ENCODE data around the gene ARL6IP6. TPM values are rescaled to one million over a fixed set of nuclear protein-coding genes. Genes with fewer than 3 reads are reported as not detected.
A peak's percentile ranks its signal among the peaks of the same experiment; 100 is the strongest.
"Not testable (repeated sequence)": the region's sequence is repeated elsewhere in the genome, so short reads cannot be mapped to it uniquely, and the experiment has no call there.

ARL6IP6 gene
- total RNA-seq, 2 donors from 2014 or later: 14.3 to 17.9 TPM

GRCh38 chr2:152737509-152737908, 19.1 kb downstream of the ARL6IP6 start:
- not testable (repeated sequence) for H3K27ac Mint-ChIP-seq; H3K4me1 Mint-ChIP-seq; H3K36me3 Mint-ChIP-seq (ENCODE audit: low read depth); DNase-seq; H3K27me3 Mint-ChIP-seq; ATAC-seq; H3K9me3 ChIP-seq (ENCODE audit: control insufficient read depth, low read length, poor library complexity, severe bottlenecking); H3K4me3 Mint-ChIP-seq

- ATAC-seq: no peak
- Mint-ChIP-seq H3K4me3 (no peak overlapping the region), H3K27me3 (no peaks in the 10 kb centered on the region), H3K36me3 (ENCODE audit: low read depth) (peaks cover 8% of the 10 kb centered on the region), H3K4me1 (peaks cover 3% of the 10 kb centered on the region), H3K27ac (no peak overlapping the region)
- DNase-seq: no peak
- no peaks in the 10 kb centered on the region for H3K9me3 ChIP-seq (ENCODE audit: control insufficient read depth, low read length, poor library complexity, severe bottlenecking)
Measured at GRCh38 chr2:152738438-152738837, 20.0 kb downstream of the ARL6IP6 start.

- not testable (repeated sequence) for DNase-seq; H3K9me3 ChIP-seq (ENCODE audit: control insufficient read depth, low read length, poor library complexity, severe bottlenecking); H3K4me3 Mint-ChIP-seq; H3K36me3 Mint-ChIP-seq (ENCODE audit: low read depth); H3K27ac Mint-ChIP-seq; H3K4me1 Mint-ChIP-seq; ATAC-seq; H3K27me3 Mint-ChIP-seq
Measured at GRCh38 chr2:152739705-152740104, 21.3 kb downstream of the ARL6IP6 start.

- peaks cover 8% of the 10 kb centered on the region for H3K36me3 Mint-ChIP-seq (ENCODE audit: low read depth)
- H3K27ac Mint-ChIP-seq: no peak overlapping the region
- DNase-seq (no peak), ATAC-seq (peak; percentile 85)
- H3K9me3 ChIP-seq (ENCODE audit: control insufficient read depth, low read length, poor library complexity, severe bottlenecking): no peaks in the 10 kb centered on the region
- H3K4me3 Mint-ChIP-seq: no peak overlapping the region
- no peaks in the 10 kb centered on the region for H3K27me3 Mint-ChIP-seq
- peaks cover 3% of the 10 kb centered on the region for H3K4me1 Mint-ChIP-seq
Measured at GRCh38 chr2:152740743-152741328, 22.4 kb downstream of the ARL6IP6 start.

GRCh38 chr2:152743002-152743401, 24.6 kb downstream of the ARL6IP6 start:
- H3K4me1 Mint-ChIP-seq: peaks cover 8% of the 10 kb centered on the region
- H3K36me3 Mint-ChIP-seq (ENCODE audit: low read depth): peaks cover 8% of the 10 kb centered on the region
- H3K27me3 Mint-ChIP-seq: no peaks in the 10 kb centered on the region
- no peaks in the 10 kb centered on the region for H3K9me3 ChIP-seq (ENCODE audit: control insufficient read depth, low read length, poor library complexity, severe bottlenecking)
- H3K27ac Mint-ChIP-seq: no peak overlapping the region
- DNase-seq (no peak), ATAC-seq (no peak)
- H3K4me3 Mint-ChIP-seq: no peak overlapping the region

- not testable (repeated sequence) for DNase-seq; H3K4me3 Mint-ChIP-seq; ATAC-seq; H3K36me3 Mint-ChIP-seq (ENCODE audit: low read depth); H3K27me3 Mint-ChIP-seq; H3K9me3 ChIP-seq (ENCODE audit: control insufficient read depth, low read length, poor library complexity, severe bottlenecking)
- H3K4me1 Mint-ChIP-seq: peaks cover 13% of the 10 kb centered on the region
- peak overlapping the region; percentile 86 for H3K27ac Mint-ChIP-seq
Measured at GRCh38 chr2:152747751-152748150, 29.3 kb downstream of the ARL6IP6 start.

- H3K36me3 Mint-ChIP-seq (ENCODE audit: low read depth): peaks cover 3% of the 10 kb centered on the region
Measured at GRCh38 chr2:152755029-152755428, 36.6 kb downstream of the ARL6IP6 start.

GRCh38 chr2:152759290-152760072, 41.1 kb downstream of the ARL6IP6 start:
- ATAC-seq: no peak
- no peak overlapping the region for H3K27ac Mint-ChIP-seq
- H3K4me1 Mint-ChIP-seq: peaks cover 2% of the 10 kb centered on the region
- H3K4me3 Mint-ChIP-seq: no peak overlapping the region
- peaks cover 13% of the 10 kb centered on the region for H3K36me3 Mint-ChIP-seq (ENCODE audit: low read depth)
- no peaks in the 10 kb centered on the region for H3K27me3 Mint-ChIP-seq
- DNase-seq: no peak
- H3K9me3 ChIP-seq (ENCODE audit: control insufficient read depth, low read length, poor library complexity, severe bottlenecking): no peaks in the 10 kb centered on the region

More at GRCh38 chr2:152755029-152755428, 36.6 kb downstream of the ARL6IP6 start:
- DNase-seq (no peak), ATAC-seq (no peak)
- H3K9me3 ChIP-seq (ENCODE audit: control insufficient read depth, low read length, poor library complexity, severe bottlenecking): no peaks in the 10 kb centered on the region
- Mint-ChIP-seq H3K4me3 (no peak overlapping the region), H3K27ac (no peak overlapping the region), H3K27me3 (no peaks in the 10 kb centered on the region), H3K4me1 (peaks cover 5% of the 10 kb centered on the region)

- H3K27ac Mint-ChIP-seq: no peak overlapping the region
- H3K4me1 Mint-ChIP-seq: peaks cover 2% of the 10 kb centered on the region
- ATAC-seq: no peak
- no peak overlapping the region for H3K4me3 Mint-ChIP-seq
- DNase-seq: no peak
- peaks cover 10% of the 10 kb centered on the region for H3K36me3 Mint-ChIP-seq (ENCODE audit: low read depth)
- no peaks in the 10 kb centered on the region for H3K9me3 ChIP-seq (ENCODE audit: control insufficient read depth, low read length, poor library complexity, severe bottlenecking)
- H3K27me3 Mint-ChIP-seq: no peaks in the 10 kb centered on the region
Measured at GRCh38 chr2:152761214-152761613, 42.8 kb downstream of the ARL6IP6 start.

GRCh38 chr2:152762202-152762601, 43.8 kb downstream of the ARL6IP6 start:
- Mint-ChIP-seq H3K4me3 (no peak overlapping the region), H3K4me1 (peaks cover 2% of the 10 kb centered on the region), H3K27ac (no peak overlapping the region), H3K27me3 (no peaks in the 10 kb centered on the region), H3K36me3 (ENCODE audit: low read depth) (peaks cover 10% of the 10 kb centered on the region)
- ATAC-seq (no peak), DNase-seq (no peak)
- H3K9me3 ChIP-seq (ENCODE audit: control insufficient read depth, low read length, poor library complexity, severe bottlenecking): no peaks in the 10 kb centered on the region

GRCh38 chr2:152763208-152763607, 44.8 kb downstream of the ARL6IP6 start:
- not testable (repeated sequence) for ATAC-seq

GRCh38 chr2:152763651-152764050, 45.2 kb downstream of the ARL6IP6 start:
- H3K27me3 Mint-ChIP-seq: no peaks in the 10 kb centered on the region
- DNase-seq (no peak), ATAC-seq (no peak)
- no peak overlapping the region for H3K27ac Mint-ChIP-seq
- H3K4me3 Mint-ChIP-seq: no peak overlapping the region
- no peaks in the 10 kb centered on the region for H3K9me3 ChIP-seq (ENCODE audit: control insufficient read depth, low read length, poor library complexity, severe bottlenecking)
- H3K4me1 Mint-ChIP-seq: peaks cover 2% of the 10 kb centered on the region
- H3K36me3 Mint-ChIP-seq (ENCODE audit: low read depth): peaks cover 10% of the 10 kb centered on the region

More at GRCh38 chr2:152763208-152763607, 44.8 kb downstream of the ARL6IP6 start:
- H3K4me3 Mint-ChIP-seq; H3K27me3 Mint-ChIP-seq; H3K27ac Mint-ChIP-seq; DNase-seq; H3K9me3 ChIP-seq (ENCODE audit: control insufficient read depth, low read length, poor library complexity, severe bottlenecking); H3K4me1 Mint-ChIP-seq: not testable (repeated sequence)
- peaks cover 10% of the 10 kb centered on the region for H3K36me3 Mint-ChIP-seq (ENCODE audit: low read depth)

- Mint-ChIP-seq H3K36me3 (ENCODE audit: low read depth) (peaks cover 4% of the 10 kb centered on the region), H3K27ac (no peak overlapping the region), H3K4me3 (no peak overlapping the region), H3K27me3 (no peaks in the 10 kb centered on the region), H3K4me1 (no peaks in the 10 kb centered on the region)
- no peaks in the 10 kb centered on the region for H3K9me3 ChIP-seq (ENCODE audit: control insufficient read depth, low read length, poor library complexity, severe bottlenecking)
- ATAC-seq (no peak), DNase-seq (no peak)
Measured at GRCh38 chr2:152766928-152767327, 48.5 kb downstream of the ARL6IP6 start.

GRCh38 chr2:152781175-152781574, 62.8 kb downstream of the ARL6IP6 start:
- no peaks in the 10 kb centered on the region for H3K9me3 ChIP-seq (ENCODE audit: control insufficient read depth, low read length, poor library complexity, severe bottlenecking)
- Mint-ChIP-seq H3K4me3 (no peak overlapping the region), H3K4me1 (peaks cover 3% of the 10 kb centered on the region), H3K27ac (no peak overlapping the region), H3K27me3 (peaks cover 25% of the 10 kb centered on the region), H3K36me3 (ENCODE audit: low read depth) (no peaks in the 10 kb centered on the region)
- no peak for DNase-seq
- no peak for ATAC-seq
